GM21576 (cell line): ENCODE measurements around the gene CSMD2.

Source experiments
- ATAC-seq: cut with Tn5 transposase; IDR thresholded peaks from one replicate; pipeline ENCODE4 v1.9.1; 2021; ENCODE audit warnings: mild to moderate bottlenecking, moderate library complexity; ENCODE audit not compliant: unreplicated experiment

The CSMD2 gene

GRCh38 chr1:34156739-34157138 lies 8.3 kb downstream of the CSMD2 start:
- no peak for ATAC-seq

GRCh38 chr1:34155860-34156259 lies 9.2 kb downstream of the CSMD2 start:
- ATAC-seq = no peak

- no peak for ATAC-seq
Measured at GRCh38 chr1:34153246-34153645, 11.8 kb downstream of the CSMD2 start.

- ATAC-seq = no peak
Measured at GRCh38 chr1:34149501-34149900, 15.5 kb downstream of the CSMD2 start.

GRCh38 chr1:34147301-34147700 lies 17.7 kb downstream of the CSMD2 start:
- ATAC-seq = no peak

- no peak for ATAC-seq
Measured at GRCh38 chr1:34144766-34145165, 20.3 kb downstream of the CSMD2 start.

GRCh38 chr1:34143975-34144374 lies 21.1 kb downstream of the CSMD2 start:
- no peak for ATAC-seq

- ATAC-seq = no peak
Measured at GRCh38 chr1:34140011-34140676, 24.9 kb downstream of the CSMD2 start.

GRCh38 chr1:34137411-34137810 lies 27.6 kb downstream of the CSMD2 start:
- no peak for ATAC-seq

- no peak for ATAC-seq
Measured at GRCh38 chr1:34132161-34132420, 32.9 kb downstream of the CSMD2 start.

GRCh38 chr1:34131396-34132160 lies 33.5 kb downstream of the CSMD2 start:
- ATAC-seq = no peak

GRCh38 chr1:34130306-34130705 lies 34.7 kb downstream of the CSMD2 start:
- no peak for ATAC-seq

GRCh38 chr1:34129630-34130029 lies 35.4 kb downstream of the CSMD2 start:
- no peak for ATAC-seq

GRCh38 chr1:34128186-34128889 lies 36.7 kb downstream of the CSMD2 start:
- ATAC-seq = no peak

GRCh38 chr1:34127006-34128000 lies 37.7 kb downstream of the CSMD2 start:
- no peak for ATAC-seq

- ATAC-seq = no peak
Measured at GRCh38 chr1:34126486-34126885, 38.5 kb downstream of the CSMD2 start.

GRCh38 chr1:34125721-34126380 lies 39.2 kb downstream of the CSMD2 start:
- no peak for ATAC-seq

GRCh38 chr1:34122080-34122932 lies 42.7 kb downstream of the CSMD2 start:
- no peak for ATAC-seq

GRCh38 chr1:34115233-34115632 lies 49.8 kb downstream of the CSMD2 start:
- ATAC-seq = no peak

- no peak for ATAC-seq
Measured at GRCh38 chr1:34113887-34114286, 51.1 kb downstream of the CSMD2 start.
